Measurements from ENCODE around the gene C14orf119.

DNA sequence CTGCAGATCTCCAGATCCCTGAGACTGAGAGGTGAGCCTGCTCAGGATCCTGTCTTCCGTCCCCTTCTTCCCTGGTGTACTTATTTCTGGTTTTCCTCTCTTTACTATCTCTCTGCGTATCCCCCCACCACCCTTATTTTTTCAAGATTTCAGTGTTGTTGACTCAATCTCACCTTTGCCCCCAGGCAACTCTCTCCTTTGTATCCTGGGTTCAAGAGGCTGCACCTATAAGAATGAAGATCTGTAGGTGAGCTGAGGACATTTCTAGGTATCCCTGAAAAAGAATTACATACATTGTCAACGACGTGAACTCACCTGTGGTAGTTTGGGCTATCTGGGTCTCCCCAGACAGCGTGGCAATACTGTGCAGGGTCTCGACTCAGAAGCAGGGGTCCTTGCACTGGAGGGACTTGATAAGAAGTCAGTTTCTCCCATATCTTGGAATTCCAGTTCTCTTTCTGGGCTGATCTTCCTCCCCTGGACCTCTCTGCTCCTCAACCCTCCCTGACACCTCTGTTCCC, 8.8 kb downstream of the C14orf119 start:
- TF ChIP-seq POLR2A (IDR thresholded peaks at IDR 0.05) (no peak), POLR2AphosphoS5 (IDR thresholded peaks at IDR 0.05) (no peak)
- TF ChIP-seq, protein P1, sequence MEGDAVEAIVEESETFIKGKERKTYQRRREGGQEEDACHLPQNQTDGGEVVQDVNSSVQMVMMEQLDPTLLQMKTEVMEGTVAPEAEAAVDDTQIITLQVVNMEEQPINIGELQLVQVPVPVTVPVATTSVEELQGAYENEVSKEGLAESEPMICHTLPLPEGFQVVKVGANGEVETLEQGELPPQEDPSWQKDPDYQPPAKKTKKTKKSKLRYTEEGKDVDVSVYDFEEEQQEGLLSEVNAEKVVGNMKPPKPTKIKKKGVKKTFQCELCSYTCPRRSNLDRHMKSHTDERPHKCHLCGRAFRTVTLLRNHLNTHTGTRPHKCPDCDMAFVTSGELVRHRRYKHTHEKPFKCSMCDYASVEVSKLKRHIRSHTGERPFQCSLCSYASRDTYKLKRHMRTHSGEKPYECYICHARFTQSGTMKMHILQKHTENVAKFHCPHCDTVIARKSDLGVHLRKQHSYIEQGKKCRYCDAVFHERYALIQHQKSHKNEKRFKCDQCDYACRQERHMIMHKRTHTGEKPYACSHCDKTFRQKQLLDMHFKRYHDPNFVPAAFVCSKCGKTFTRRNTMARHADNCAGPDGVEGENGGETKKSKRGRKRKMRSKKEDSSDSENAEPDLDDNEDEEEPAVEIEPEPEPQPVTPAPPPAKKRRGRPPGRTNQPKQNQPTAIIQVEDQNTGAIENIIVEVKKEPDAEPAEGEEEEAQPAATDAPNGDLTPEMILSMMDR (IDR thresholded peaks at IDR 0.05 in 8 of 11, conservative IDR thresholded peaks at IDR 0.05 in 3 of 11) = no peak
